Osteocyte (in vitro differentiated cells): Measurements from ENCODE around the gene ITPR1. TPM values are rescaled to one million over a fixed set of nuclear protein-coding genes. Genes with fewer than 3 reads are reported as not detected.

Experiments
- DNase-seq: peaks from one replicate; pipeline ENCODE4 v3.0.0; 2021; ENCODE audit warnings: mixed read lengths; ENCODE audit not compliant: unreplicated experiment; ENCODE audit errors: extremely low spot score
- H3K27ac Mint-ChIP-seq: one replicate; pipeline ENCODE4 v1.8.0; 2021; ENCODE audit warnings: mild to moderate bottlenecking, mixed read lengths; ENCODE audit not compliant: unreplicated experiment
- H3K27me3 Mint-ChIP-seq: one replicate; pipeline ENCODE4 v1.8.0; 2021; ENCODE audit warnings: mixed read lengths; ENCODE audit not compliant: unreplicated experiment
- H3K36me3 Mint-ChIP-seq: one replicate; pipeline ENCODE4 v1.8.0; 2021; ENCODE audit warnings: mixed read lengths; ENCODE audit not compliant: unreplicated experiment
- H3K4me1 Mint-ChIP-seq: one replicate; pipeline ENCODE4 v1.8.0; 2021; ENCODE audit warnings: mixed read lengths; ENCODE audit not compliant: unreplicated experiment
- H3K4me3 Mint-ChIP-seq: one replicate; pipeline ENCODE4 v1.8.0; 2021; ENCODE audit warnings: mild to moderate bottlenecking, moderate library complexity, mixed read lengths; ENCODE audit not compliant: unreplicated experiment
- H3K9me3 Mint-ChIP-seq: one replicate; pipeline ENCODE4 v1.8.0; 2021; ENCODE audit warnings: mixed read lengths; ENCODE audit not compliant: unreplicated experiment
- total RNA-seq: library from RNA; stranded (reverse); gene quantifications from 2 replicates; pipeline ENCODE4 v1.2.1, GENCODE V29; 2021
- TF ChIP-seq, protein P1 (sequence below): fragments of 200-600 bp; sonication (generic); IDR thresholded peaks from 2 replicates; pipeline ENCODE4 v1.5.0; 2021; ENCODE audit warnings: antibody characterized with exemption, mild to moderate bottlenecking, moderate library complexity

The ITPR1 gene
- total RNA-seq, 1 donor from 2014 or later: 34.3 TPM

DNA sequence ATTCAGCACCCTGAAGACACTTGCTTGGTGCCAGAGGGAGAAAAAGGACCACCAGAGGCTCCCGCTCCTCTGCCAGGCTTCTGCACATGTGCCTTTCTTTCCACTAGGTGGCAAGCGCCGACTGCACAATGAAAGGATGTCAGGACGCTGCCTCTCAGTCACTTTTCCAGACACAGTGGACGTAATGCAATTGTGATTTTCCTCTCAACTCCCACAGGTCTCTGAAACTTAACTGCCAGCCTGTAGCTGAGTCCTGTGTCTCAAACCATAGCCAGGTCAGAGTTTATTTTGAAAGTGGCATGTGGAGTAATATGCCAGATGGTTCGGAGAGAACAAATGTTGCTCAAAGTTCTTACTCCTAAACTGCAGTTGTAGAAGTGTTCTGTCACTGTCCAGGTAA is 162.9 kb downstream of the ITPR1 start:
- DNase-seq: no peak
- H3K36me3 Mint-ChIP-seq: peaks cover 2% of the 10 kb centered on the region
- H3K27ac Mint-ChIP-seq: no peak overlapping the region
- no peak overlapping the region for H3K4me3 Mint-ChIP-seq
- TF ChIP-seq, protein P1, sequence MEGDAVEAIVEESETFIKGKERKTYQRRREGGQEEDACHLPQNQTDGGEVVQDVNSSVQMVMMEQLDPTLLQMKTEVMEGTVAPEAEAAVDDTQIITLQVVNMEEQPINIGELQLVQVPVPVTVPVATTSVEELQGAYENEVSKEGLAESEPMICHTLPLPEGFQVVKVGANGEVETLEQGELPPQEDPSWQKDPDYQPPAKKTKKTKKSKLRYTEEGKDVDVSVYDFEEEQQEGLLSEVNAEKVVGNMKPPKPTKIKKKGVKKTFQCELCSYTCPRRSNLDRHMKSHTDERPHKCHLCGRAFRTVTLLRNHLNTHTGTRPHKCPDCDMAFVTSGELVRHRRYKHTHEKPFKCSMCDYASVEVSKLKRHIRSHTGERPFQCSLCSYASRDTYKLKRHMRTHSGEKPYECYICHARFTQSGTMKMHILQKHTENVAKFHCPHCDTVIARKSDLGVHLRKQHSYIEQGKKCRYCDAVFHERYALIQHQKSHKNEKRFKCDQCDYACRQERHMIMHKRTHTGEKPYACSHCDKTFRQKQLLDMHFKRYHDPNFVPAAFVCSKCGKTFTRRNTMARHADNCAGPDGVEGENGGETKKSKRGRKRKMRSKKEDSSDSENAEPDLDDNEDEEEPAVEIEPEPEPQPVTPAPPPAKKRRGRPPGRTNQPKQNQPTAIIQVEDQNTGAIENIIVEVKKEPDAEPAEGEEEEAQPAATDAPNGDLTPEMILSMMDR: peak; percentile 94
- peaks cover 3% of the 10 kb centered on the region for H3K27me3 Mint-ChIP-seq
- H3K9me3 Mint-ChIP-seq: no peaks in the 10 kb centered on the region
- H3K4me1 Mint-ChIP-seq: peaks cover 1% of the 10 kb centered on the region

DNA sequence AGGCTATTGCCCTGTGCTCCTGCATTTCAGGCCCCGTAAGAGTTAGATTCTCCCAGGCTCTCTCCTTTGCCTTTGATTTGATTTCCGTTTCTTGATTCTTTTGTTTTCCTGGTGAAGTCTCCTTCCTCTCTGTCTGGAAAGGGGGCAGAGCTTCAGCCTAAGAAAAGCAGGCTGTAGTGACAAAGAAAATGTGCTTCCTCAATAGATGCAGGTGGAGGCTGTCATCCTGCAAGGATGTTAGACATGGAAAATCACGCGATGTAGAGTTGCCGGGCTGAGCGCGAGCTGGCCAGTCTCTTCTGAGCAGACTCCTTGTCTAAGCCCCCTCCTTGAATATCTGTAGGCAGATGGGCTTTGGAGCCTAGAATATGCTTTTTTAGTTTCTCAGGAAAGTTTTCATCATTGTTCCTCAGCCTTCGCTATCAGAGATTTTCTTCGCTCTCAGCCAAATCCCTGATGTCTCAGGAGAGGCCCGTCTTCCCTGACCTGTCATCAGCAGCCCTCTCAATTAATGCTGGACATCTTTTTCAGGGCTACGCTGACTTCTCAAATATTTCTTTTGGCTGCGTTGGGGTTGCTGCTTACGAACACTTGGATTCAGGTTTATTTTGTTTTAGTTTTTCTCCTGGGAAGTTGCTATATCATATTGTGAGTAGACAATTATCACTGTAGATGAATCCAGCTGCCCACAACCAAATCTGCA is 163.6 kb downstream of the ITPR1 start:
- Mint-ChIP-seq H3K27me3 (peaks cover 3% of the 10 kb centered on the region), H3K4me1 (peaks cover 1% of the 10 kb centered on the region), H3K9me3 (no peaks in the 10 kb centered on the region), H3K36me3 (peaks cover 2% of the 10 kb centered on the region), H3K27ac (no peak overlapping the region), H3K4me3 (no peak overlapping the region)
- TF ChIP-seq, protein P1: no peak
- no peak for DNase-seq

DNA sequence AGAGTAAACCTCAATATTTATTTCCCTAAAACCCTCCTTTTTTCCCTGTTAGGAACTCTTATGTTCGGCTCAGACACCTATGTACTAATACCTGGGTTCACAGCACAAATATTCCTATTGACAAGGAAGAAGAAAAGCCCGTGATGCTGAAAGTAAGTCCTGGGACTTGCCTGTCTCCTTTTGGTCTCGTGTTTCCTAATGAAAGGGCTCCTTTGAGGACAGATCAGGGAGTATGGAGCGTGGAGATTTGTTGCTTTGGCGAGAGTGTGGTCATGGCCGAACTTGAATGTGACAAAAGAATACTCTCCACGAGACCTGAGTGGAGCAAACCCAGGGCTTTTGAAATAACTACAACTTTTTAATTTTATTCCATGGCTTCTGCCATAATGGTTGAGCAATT is 167.8 kb downstream of the ITPR1 start:
- TF ChIP-seq, protein P1: no peak
- Mint-ChIP-seq H3K36me3 (peaks cover 2% of the 10 kb centered on the region), H3K9me3 (no peaks in the 10 kb centered on the region), H3K4me3 (no peak overlapping the region), H3K27me3 (peaks cover 3% of the 10 kb centered on the region), H3K4me1 (peaks cover 2% of the 10 kb centered on the region), H3K27ac (no peak overlapping the region)
- no peak for DNase-seq

DNA sequence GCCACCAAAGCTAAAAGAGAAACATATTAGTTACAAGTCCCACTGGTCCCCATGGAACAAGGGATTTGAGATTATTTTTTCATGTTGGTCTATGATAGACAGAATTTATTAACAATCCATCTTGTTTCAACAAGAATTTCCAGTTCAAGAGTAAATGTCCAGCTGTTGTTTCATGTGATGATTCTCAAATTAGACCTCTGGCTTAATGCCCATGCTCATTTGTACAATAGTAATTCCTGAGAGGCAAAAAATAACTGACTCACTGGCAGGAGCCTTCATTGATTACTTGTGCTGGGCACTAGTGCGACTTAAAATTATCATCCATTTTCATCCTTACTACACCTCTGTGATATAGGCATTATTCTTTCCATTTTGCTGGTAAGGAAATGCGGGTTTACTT is 171.3 kb downstream of the ITPR1 start:
- peaks cover 2% of the 10 kb centered on the region for H3K36me3 Mint-ChIP-seq
- H3K27ac Mint-ChIP-seq: no peak overlapping the region
- H3K4me3 Mint-ChIP-seq: no peak overlapping the region
- no peak for DNase-seq
- H3K4me1 Mint-ChIP-seq: peaks cover 2% of the 10 kb centered on the region
- TF ChIP-seq, protein P1: no peak
- no peaks in the 10 kb centered on the region for H3K9me3 Mint-ChIP-seq
- no peaks in the 10 kb centered on the region for H3K27me3 Mint-ChIP-seq

DNA sequence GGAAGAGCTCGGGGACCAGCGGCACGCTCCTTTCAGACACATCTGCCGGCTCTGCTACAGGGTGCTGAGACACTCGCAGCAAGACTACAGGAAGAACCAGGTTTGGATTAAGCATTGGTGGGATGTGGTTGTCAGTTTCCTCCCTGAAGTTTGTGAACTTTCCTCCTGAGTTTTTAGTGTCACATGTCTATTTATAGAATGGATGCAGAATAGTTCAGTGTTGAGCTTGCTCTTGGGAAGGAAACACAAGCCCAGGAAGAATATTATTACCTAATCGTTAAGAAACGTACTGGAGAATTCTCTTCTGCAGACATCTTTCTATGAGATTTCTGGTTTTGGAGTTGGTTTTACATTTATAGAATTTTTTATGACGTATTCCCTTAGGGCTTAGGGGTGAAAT is 172.0 kb downstream of the ITPR1 start:
- Mint-ChIP-seq H3K4me1 (peaks cover 2% of the 10 kb centered on the region), H3K36me3 (peaks cover 7% of the 10 kb centered on the region), H3K9me3 (no peaks in the 10 kb centered on the region), H3K27me3 (no peaks in the 10 kb centered on the region), H3K4me3 (no peak overlapping the region), H3K27ac (no peak overlapping the region)
- TF ChIP-seq, protein P1: no peak
- no peak for DNase-seq
